PC-9 (cell line): ENCODE results near the gene IQCM. TPM values are rescaled to one million over a fixed set of nuclear protein-coding genes. Genes with fewer than 3 reads are reported as not detected.

Experiments used
- BruUV-seq: library from RNA; stranded (reverse); fragments of 400-500 nt; replicated peaks from 2 replicates; lab custom pipeline; 2021; lab: Mats Ljungman, UMichigan
- CTCF ChIA-PET: fragments of 300-600 bp; sonication (Branson Sonifier 250); formaldehyde crosslinking; loops from one replicate; lab custom pipeline; 2022; ENCODE audit warnings: antibody characterized with exemption; lab: Charles Lee
- POLR2A ChIA-PET: fragments of 300-600 bp; sonication (Branson Sonifier 250); formaldehyde crosslinking; loops from one replicate; lab custom pipeline; 2022; ENCODE audit warnings: antibody characterized with exemption; ENCODE audit not compliant: unreplicated experiment; lab: Charles Lee
- DNase-seq, 2 experiments: peaks; one replicate each; pipeline versions ENCODE4 v3.0.0 to v3.0.0-alpha.2; 2015 to 2022; ENCODE audit warnings: mixed read lengths in 1 of 2
- H2AFZ ChIP-seq: fragments of 200-600 bp; sonication (generic); 2 replicates; pipeline ENCODE4 v1.8.1; 2017; ENCODE audit warnings: antibody characterized with exemption
- H3F3A ChIP-seq: fragments of 200-600 bp; sonication (generic); 2 replicates; pipeline ENCODE4 v1.8.1; 2017; ENCODE audit warnings: antibody characterized with exemption, mild to moderate bottlenecking, low read depth; ENCODE audit not compliant: insufficient read depth
- H3K27ac ChIP-seq: fragments of 200-600 bp; sonication (generic); 2 replicates; pipeline ENCODE4 v1.6.1; 2016; ENCODE audit warnings: mixed run types
- H3K27me3 ChIP-seq: fragments of 200-600 bp; sonication (generic); 2 replicates; pipeline ENCODE4 v1.6.1; 2016; ENCODE audit warnings: low read depth, mixed run types; ENCODE audit not compliant: insufficient read depth
- H3K36me3 ChIP-seq: fragments of 200-600 bp; sonication (generic); 2 replicates; pipeline ENCODE4 v1.6.1; 2016; ENCODE audit warnings: low read depth, mixed run types
- H3K4me1 ChIP-seq: fragments of 200-600 bp; sonication (generic); replicated peaks from 2 replicates; pipeline ENCODE4 v1.6.1; 2016; ENCODE audit warnings: mixed run types; ENCODE audit not compliant: insufficient read depth
- H3K4me2 ChIP-seq: fragments of 200-600 bp; sonication (generic); 2 replicates; pipeline ENCODE4 v1.6.1; 2017; ENCODE audit warnings: mixed run types
- H3K4me3 ChIP-seq: fragments of 200-600 bp; sonication (generic); 2 replicates; pipeline ENCODE4 v1.6.1; 2016; ENCODE audit warnings: mixed run types
- H3K79me2 ChIP-seq: fragments of 200-600 bp; sonication (generic); 2 replicates; pipeline ENCODE4 v1.6.1; 2017; ENCODE audit warnings: low read depth, mixed run types
- H3K9me2 ChIP-seq: fragments of 200-600 bp; sonication (generic); 2 replicates; pipeline ENCODE4 v1.8.1; 2017; ENCODE audit warnings: mild to moderate bottlenecking; ENCODE audit not compliant: insufficient read depth
- H3K9me3 ChIP-seq: fragments of 200-600 bp; sonication (generic); 2 replicates; pipeline ENCODE4 v1.8.1; 2016; ENCODE audit warnings: low read depth; ENCODE audit not compliant: insufficient read depth
- H4K20me1 ChIP-seq: fragments of 200-600 bp; sonication (generic); 2 replicates; pipeline ENCODE4 v1.8.1; 2017; ENCODE audit not compliant: insufficient read depth
- CTCF ChIP-seq: fragments of 200-600 bp; sonication (generic); conservative IDR thresholded peaks from 2 replicates; pipeline ENCODE4 v1.6.1; 2017; ENCODE audit warnings: mixed run types, antibody characterized with exemption, mild to moderate bottlenecking, moderate library complexity
- EZH2 ChIP-seq: fragments of 200-600 bp; sonication (generic); IDR thresholded peaks from 2 replicates; pipeline ENCODE4 v1.8.0; 2017; ENCODE audit warnings: antibody characterized with exemption, low read depth
- intact Hi-C: fragments of 100-400 bp; cut with micrococcal nuclease; formaldehyde crosslinking; loops from one replicate; pipeline ENCODE4 v1.10.0; 2022; ENCODE audit not compliant: unreplicated experiment
- total RNA-seq: library from RNA; stranded (reverse); gene quantifications from 2 replicates; pipeline ENCODE4 v1.2.3, GENCODE V29; 2021

Gene IQCM
- total RNA-seq, 1 experiment from 2014 or later = not detected

- Histone ChIP-seq H3K9me2 (no peaks in the 10 kb centered on the region), H3K79me2 (no peaks in the 10 kb centered on the region), H3F3A (no peaks in the 10 kb centered on the region), H2AFZ (no peak overlapping the region), H3K4me1 (no peaks in the 10 kb centered on the region), H4K20me1 (no peaks in the 10 kb centered on the region), H3K36me3 (no peaks in the 10 kb centered on the region), H3K27ac (no peak overlapping the region), H3K4me2 (no peak overlapping the region), H3K9me3 (no peaks in the 10 kb centered on the region), H3K4me3 (no peak overlapping the region), H3K27me3 (no peaks in the 10 kb centered on the region)
- no TSS peak for BruUV-seq
- intact Hi-C loops = no loop called here
- no peak for DNase-seq
- ChIA-PET CTCF (no interaction called here), POLR2A (no interaction called here)
- no peak for TF ChIP-seq CTCF
- TF ChIP-seq EZH2 = no peak
Observed at GRCh38 chr4:149306537-149306936, 509.1 kb downstream of the IQCM start.
